GM12878 (cell line): ENCODE data around the gene LYRM4. TPM values are rescaled to one million over a fixed set of nuclear protein-coding genes. Genes with fewer than 3 reads are reported as not detected.

Source experiments
- ATAC-seq: fragments of 200-7000 bp; cut with Tn5 transposase; 3 replicates; pipeline ENCODE4 v1.9.1; 2020; ENCODE audit warnings: mild to moderate bottlenecking, moderate library complexity
- BruUV-seq: library from RNA; stranded (reverse); fragments of 400-500 nt; replicated peaks from 2 replicates; lab custom pipeline; 2021; lab: Mats Ljungman, UMichigan
- CTCF ChIA-PET: fragments of 300-600 bp; sonication (Branson Sonifier 250); formaldehyde crosslinking; extraction: SDS; loops from one replicate; lab custom pipeline; 2021; ENCODE audit warnings: inconsistent platforms; lab: Yijun Ruan, JAX
- POLR2A ChIA-PET: fragments of 350-600 bp; formaldehyde crosslinking; extraction: SDS; loops from one replicate; lab custom pipeline; 2021; ENCODE audit warnings: inconsistent platforms; lab: Charles Lee
- RAD21 ChIA-PET: fragments of 300-600 bp; sonication (Branson Sonifier 250); formaldehyde crosslinking; loops from one replicate; lab custom pipeline; 2023; ENCODE audit warnings: antibody characterized with exemption; ENCODE audit not compliant: unreplicated experiment; lab: Charles Lee
- SMC1A ChIA-PET: fragments of 300-600 bp; sonication (Branson Sonifier 250); formaldehyde crosslinking; loops from one replicate; lab custom pipeline; 2023; ENCODE audit not compliant: unreplicated experiment, uncharacterized antibody; lab: Charles Lee
- DNase-seq: peaks from one replicate; pipeline ENCODE4 v3.0.0-alpha.2; 2011; ENCODE audit warnings: low read depth, low spot score
- FAIRE-seq: peaks from 3 replicates; lab custom pipeline; 2011; peaks lifted over from hg19 to GRCh38; lab: Jason Lieb, UNC
- H2AFZ ChIP-seq: 2 replicates; pipeline ENCODE4 v1.6.0; 2011; ENCODE audit warnings: low read depth, low read length, control low read depth; ENCODE audit not compliant: control insufficient read depth
- H3K27ac ChIP-seq: 2 replicates; pipeline ENCODE4 v1.5.1; 2011; ENCODE audit warnings: control low read depth; ENCODE audit not compliant: control insufficient read depth, insufficient read depth
- H3K27me3 ChIP-seq, 2 experiments: replicated peaks in 1 of 2; 2 replicates each; pipeline versions ENCODE4 v1.6.0 to v1.6.1; 2011; ENCODE audit warnings: low read length in 1 of 2; ENCODE audit not compliant: control insufficient read depth in 2 of 2, insufficient read depth in 2 of 2
- H3K36me3 ChIP-seq, 2 experiments: 2 replicates each; pipeline ENCODE4 v1.5.1; 2011; ENCODE audit warnings: low read length in 1 of 2; ENCODE audit not compliant: control insufficient read depth in 2 of 2, insufficient read depth in 2 of 2
- H3K4me1 ChIP-seq: 2 replicates; pipeline ENCODE4 v1.6.1; 2011; ENCODE audit warnings: mild to moderate bottlenecking, low read length, moderate library complexity, mixed read lengths; ENCODE audit not compliant: control insufficient read depth, insufficient read depth
- H3K4me2 ChIP-seq: 2 replicates; pipeline ENCODE4 v1.6.0; 2011; ENCODE audit warnings: control low read depth; ENCODE audit not compliant: control insufficient read depth, insufficient read depth
- H3K4me3 ChIP-seq: fragments of 200-600 bp; sonication (generic); 2 replicates; pipeline ENCODE4 v1.5.1; 2016
- H3K79me2 ChIP-seq: 2 replicates; pipeline ENCODE4 v1.6.0; 2011; ENCODE audit warnings: low read length; ENCODE audit not compliant: control insufficient read depth, insufficient read depth
- H3K9ac ChIP-seq: 2 replicates; pipeline ENCODE4 v1.8.0; 2011; ENCODE audit warnings: low read length, control low read depth, mixed read lengths; ENCODE audit not compliant: control insufficient read depth, insufficient read depth
- H3K9me3 ChIP-seq: replicated peaks from 3 replicates; pipeline ENCODE4 v1.5.1; 2011; ENCODE audit warnings: mild to moderate bottlenecking, low read length; ENCODE audit not compliant: control insufficient read depth, insufficient read depth
- H4K20me1 ChIP-seq: 2 replicates; pipeline ENCODE4 v1.6.0; 2011; ENCODE audit not compliant: control insufficient read depth, insufficient read depth
- BRCA1 ChIP-seq: IDR thresholded peaks from 2 replicates; pipeline ENCODE4 v1.6.1; 2011; ENCODE audit warnings: low read depth, low read length, improper control_type of control experiment
- HDAC2 ChIP-seq: fragments of 200-600 bp; sonication (generic); IDR thresholded peaks from 2 replicates; pipeline ENCODE4 v1.6.1; 2017
- MXI1 ChIP-seq: fragments of 150-350 bp; IDR thresholded peaks from 2 replicates; pipeline ENCODE4 v1.6.1; 2011; ENCODE audit warnings: low read depth, mild to moderate bottlenecking, inconsistent platforms, low read length, improper control_type of control experiment
- POLR2AphosphoS2 ChIP-seq: IDR thresholded peaks from 2 replicates; pipeline ENCODE4 v1.6.1; 2011; ENCODE audit warnings: low read depth, mild to moderate bottlenecking, low read length, improper control_type of control experiment, moderate library complexity
- RUNX3 ChIP-seq: IDR thresholded peaks from 2 replicates; pipeline ENCODE4 v1.6.1; 2012; ENCODE audit warnings: low read length, inconsistent platforms
- SP1 ChIP-seq: IDR thresholded peaks from one replicate; pipeline ENCODE4 v1.6.1; 2011; ENCODE audit warnings: low read depth, low read length
- SPI1 ChIP-seq: IDR thresholded peaks from 2 replicates; pipeline ENCODE4 v1.6.1; 2011; ENCODE audit warnings: low read depth, mild to moderate bottlenecking, low read length, moderate library complexity, borderline replicate concordance; ENCODE audit not compliant: insufficient read depth
- SREBF1 ChIP-seq: IDR thresholded peaks from 2 replicates; pipeline ENCODE4 v1.6.1; 2012; ENCODE audit warnings: mild to moderate bottlenecking, low read length
- ZNF207 ChIP-seq: fragments of 450-650 bp; IDR thresholded peaks from 2 replicates; pipeline ENCODE4 v1.6.1; 2014; ENCODE audit warnings: antibody characterized with exemption, mild to moderate bottlenecking, borderline replicate concordance
- WGBS: methylation state at CpG from one replicate; pipeline ENCODE4 v1.1.6; 2016; ENCODE audit warnings: low lambda C conversion rate; ENCODE audit not compliant: insufficient replicate concordance, insufficient coverage; ENCODE audit errors: missing lambda C conversion rate; 5-methylcytosine and 5-hydroxymethylcytosine counted together
- in situ Hi-C: fragments of 300-500 bp; cut with MboI; formaldehyde crosslinking; loops from 9 replicates; pipeline ENCODE4 v1.14.3; 2018; ENCODE audit warnings: mixed read lengths
- intact Hi-C: fragments of 100-400 bp; cut with micrococcal nuclease; formaldehyde crosslinking; loops from one replicate; pipeline ENCODE4 v1.14.2; 2022; ENCODE audit not compliant: unreplicated experiment
- polyA plus RNA-seq, 11 experiments: library from polyadenylated mRNA; depleted of rRNA in 4 of 11; unstranded in 6 of 11; stranded (reverse) in 5 of 11; fragments of >200 nt; fragmentation: Nextera tagmentation in 4 of 11; fragmentation: Illumina TruSeq in 1 of 11; extraction: Ambion mirVana in 4 of 11; extraction: Trizol in 1 of 11; gene quantifications; 1 replicate in 1 of 11; 2 replicates in 10 of 11; pipeline versions ENCODE4 v1.2.1 to v1.2.3, GENCODE V29; 2011 to 2016; ENCODE audit warnings: inconsistent platforms in 2 of 11, missing spikeins in 2 of 11, low read depth in 1 of 11
- total RNA-seq, 4 experiments: library from RNA; depleted of rRNA in 3 of 4; stranded (reverse); fragments of >200 nt in 3 of 4; fragmentation: Illumina TruSeq in 1 of 4; extraction: Trizol in 1 of 4; gene quantifications; 2 replicates each; pipeline versions ENCODE4 v1.2.1 to v1.2.3, GENCODE V29; 2013 to 2021
- TF ChIP-seq, protein P1 (sequence below): fragments of 150-350 bp; IDR thresholded peaks from 2 replicates; pipeline ENCODE4 v1.6.1; 2014; ENCODE audit warnings: mild to moderate bottlenecking, low read depth, low read length
- TF ChIP-seq, protein P2 (sequence below): fragments of 450-650 bp; IDR thresholded peaks from 2 replicates; pipeline ENCODE4 v1.6.1; 2017; ENCODE audit warnings: mild to moderate bottlenecking, low read depth, inconsistent platforms; ENCODE audit not compliant: poor library complexity, severe bottlenecking
- TF ChIP-seq, protein P3 (sequence below): IDR thresholded peaks from 2 replicates; pipeline ENCODE4 v1.6.1; 2011; ENCODE audit warnings: low read depth, low read length, improper control_type of control experiment, borderline replicate concordance
- TF ChIP-seq, protein P4 (sequence below): fragments of 450-650 bp; IDR thresholded peaks from 2 replicates; pipeline ENCODE4 v1.6.1; 2017; ENCODE audit warnings: borderline replicate concordance
- TF ChIP-seq, protein P5 (sequence below): fragments of 450-650 bp; formaldehyde crosslinking; IDR thresholded peaks from 2 replicates; pipeline ENCODE4 v1.4.0; 2022; ENCODE audit warnings: mild to moderate bottlenecking, moderate library complexity

The LYRM4 gene
- total and polyA plus RNA-seq, 10 of the 15 experiments (the other 5 are each of a cell fraction or from before 2014, with no cell fraction given), result 32.7 to 66.8 (median 44.0) TPM

DNA sequence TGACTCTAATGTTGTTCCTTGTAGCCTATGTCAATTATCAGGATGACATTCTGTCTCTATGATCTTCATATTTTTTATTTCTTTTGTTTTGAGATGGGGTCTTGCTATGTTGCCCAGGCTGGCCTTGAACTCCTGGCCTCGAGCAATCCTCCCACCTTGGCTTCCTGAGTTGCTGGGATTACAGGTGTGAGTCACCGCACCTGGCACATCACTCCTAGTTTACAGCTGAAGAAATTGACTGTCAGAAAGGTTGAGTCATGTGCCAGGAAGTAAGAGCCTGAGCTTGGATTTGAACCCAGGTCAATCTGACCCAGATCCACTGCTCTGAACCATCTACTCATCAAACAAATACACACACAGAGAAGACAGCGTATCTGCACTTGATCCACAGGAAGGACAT is 161.2 kb downstream of the LYRM4 start:
- H4K20me1 ChIP-seq, result no peaks in the 10 kb centered on the region
- no peaks in the 10 kb centered on the region for H3K27me3 ChIP-seq
- no peaks in the 10 kb centered on the region for H3K79me2 ChIP-seq
- BruUV-seq, result no TSS peak
- ChIA-PET RAD21 (no interaction called here), CTCF (no interaction called here), POLR2A (no interaction called here), SMC1A (no interaction called here)
- ATAC-seq (no peak), FAIRE-seq (no peak), DNase-seq (no peak)
- intact Hi-C loops (no loop called here), in situ Hi-C loops (no loop called here)
- H3K27ac ChIP-seq, result no peak overlapping the region
- no peak overlapping the region for H2AFZ ChIP-seq
- peaks cover 13% of the 10 kb centered on the region for H3K4me1 ChIP-seq
- no peaks in the 10 kb centered on the region for H3K9me3 ChIP-seq
- H3K4me3 ChIP-seq, result no peak overlapping the region
- H3K4me2 ChIP-seq, result no peak overlapping the region
- no peak overlapping the region for H3K9ac ChIP-seq
- no peaks in the 10 kb centered on the region for H3K36me3 ChIP-seq
- WGBS, result 94% methylated on average over 3 of the region's 3 CpGs
- no peak for TF ChIP-seq RUNX3
- no peak for TF ChIP-seq ZNF207
- no peak for TF ChIP-seq HDAC2
- TF ChIP-seq, protein P1, sequence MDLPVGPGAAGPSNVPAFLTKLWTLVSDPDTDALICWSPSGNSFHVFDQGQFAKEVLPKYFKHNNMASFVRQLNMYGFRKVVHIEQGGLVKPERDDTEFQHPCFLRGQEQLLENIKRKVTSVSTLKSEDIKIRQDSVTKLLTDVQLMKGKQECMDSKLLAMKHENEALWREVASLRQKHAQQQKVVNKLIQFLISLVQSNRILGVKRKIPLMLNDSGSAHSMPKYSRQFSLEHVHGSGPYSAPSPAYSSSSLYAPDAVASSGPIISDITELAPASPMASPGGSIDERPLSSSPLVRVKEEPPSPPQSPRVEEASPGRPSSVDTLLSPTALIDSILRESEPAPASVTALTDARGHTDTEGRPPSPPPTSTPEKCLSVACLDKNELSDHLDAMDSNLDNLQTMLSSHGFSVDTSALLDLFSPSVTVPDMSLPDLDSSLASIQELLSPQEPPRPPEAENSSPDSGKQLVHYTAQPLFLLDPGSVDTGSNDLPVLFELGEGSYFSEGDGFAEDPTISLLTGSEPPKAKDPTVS, result no peak
- no peak for TF ChIP-seq SPI1
- no peak for TF ChIP-seq MXI1
- TF ChIP-seq, protein P2, sequence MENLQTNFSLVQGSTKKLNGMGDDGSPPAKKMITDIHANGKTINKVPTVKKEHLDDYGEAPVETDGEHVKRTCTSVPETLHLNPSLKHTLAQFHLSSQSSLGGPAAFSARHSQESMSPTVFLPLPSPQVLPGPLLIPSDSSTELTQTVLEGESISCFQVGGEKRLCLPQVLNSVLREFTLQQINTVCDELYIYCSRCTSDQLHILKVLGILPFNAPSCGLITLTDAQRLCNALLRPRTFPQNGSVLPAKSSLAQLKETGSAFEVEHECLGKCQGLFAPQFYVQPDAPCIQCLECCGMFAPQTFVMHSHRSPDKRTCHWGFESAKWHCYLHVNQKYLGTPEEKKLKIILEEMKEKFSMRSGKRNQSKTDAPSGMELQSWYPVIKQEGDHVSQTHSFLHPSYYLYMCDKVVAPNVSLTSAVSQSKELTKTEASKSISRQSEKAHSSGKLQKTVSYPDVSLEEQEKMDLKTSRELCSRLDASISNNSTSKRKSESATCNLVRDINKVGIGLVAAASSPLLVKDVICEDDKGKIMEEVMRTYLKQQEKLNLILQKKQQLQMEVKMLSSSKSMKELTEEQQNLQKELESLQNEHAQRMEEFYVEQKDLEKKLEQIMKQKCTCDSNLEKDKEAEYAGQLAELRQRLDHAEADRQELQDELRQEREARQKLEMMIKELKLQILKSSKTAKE, result no peak
- TF ChIP-seq, protein P3, sequence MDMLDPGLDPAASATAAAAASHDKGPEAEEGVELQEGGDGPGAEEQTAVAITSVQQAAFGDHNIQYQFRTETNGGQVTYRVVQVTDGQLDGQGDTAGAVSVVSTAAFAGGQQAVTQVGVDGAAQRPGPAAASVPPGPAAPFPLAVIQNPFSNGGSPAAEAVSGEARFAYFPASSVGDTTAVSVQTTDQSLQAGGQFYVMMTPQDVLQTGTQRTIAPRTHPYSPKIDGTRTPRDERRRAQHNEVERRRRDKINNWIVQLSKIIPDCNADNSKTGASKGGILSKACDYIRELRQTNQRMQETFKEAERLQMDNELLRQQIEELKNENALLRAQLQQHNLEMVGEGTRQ, result no peak
- TF ChIP-seq BRCA1, result no peak
- TF ChIP-seq, protein P4, sequence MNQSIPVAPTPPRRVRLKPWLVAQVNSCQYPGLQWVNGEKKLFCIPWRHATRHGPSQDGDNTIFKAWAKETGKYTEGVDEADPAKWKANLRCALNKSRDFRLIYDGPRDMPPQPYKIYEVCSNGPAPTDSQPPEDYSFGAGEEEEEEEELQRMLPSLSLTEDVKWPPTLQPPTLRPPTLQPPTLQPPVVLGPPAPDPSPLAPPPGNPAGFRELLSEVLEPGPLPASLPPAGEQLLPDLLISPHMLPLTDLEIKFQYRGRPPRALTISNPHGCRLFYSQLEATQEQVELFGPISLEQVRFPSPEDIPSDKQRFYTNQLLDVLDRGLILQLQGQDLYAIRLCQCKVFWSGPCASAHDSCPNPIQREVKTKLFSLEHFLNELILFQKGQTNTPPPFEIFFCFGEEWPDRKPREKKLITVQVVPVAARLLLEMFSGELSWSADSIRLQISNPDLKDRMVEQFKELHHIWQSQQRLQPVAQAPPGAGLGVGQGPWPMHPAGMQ, result no peak
- TF ChIP-seq, protein P5, sequence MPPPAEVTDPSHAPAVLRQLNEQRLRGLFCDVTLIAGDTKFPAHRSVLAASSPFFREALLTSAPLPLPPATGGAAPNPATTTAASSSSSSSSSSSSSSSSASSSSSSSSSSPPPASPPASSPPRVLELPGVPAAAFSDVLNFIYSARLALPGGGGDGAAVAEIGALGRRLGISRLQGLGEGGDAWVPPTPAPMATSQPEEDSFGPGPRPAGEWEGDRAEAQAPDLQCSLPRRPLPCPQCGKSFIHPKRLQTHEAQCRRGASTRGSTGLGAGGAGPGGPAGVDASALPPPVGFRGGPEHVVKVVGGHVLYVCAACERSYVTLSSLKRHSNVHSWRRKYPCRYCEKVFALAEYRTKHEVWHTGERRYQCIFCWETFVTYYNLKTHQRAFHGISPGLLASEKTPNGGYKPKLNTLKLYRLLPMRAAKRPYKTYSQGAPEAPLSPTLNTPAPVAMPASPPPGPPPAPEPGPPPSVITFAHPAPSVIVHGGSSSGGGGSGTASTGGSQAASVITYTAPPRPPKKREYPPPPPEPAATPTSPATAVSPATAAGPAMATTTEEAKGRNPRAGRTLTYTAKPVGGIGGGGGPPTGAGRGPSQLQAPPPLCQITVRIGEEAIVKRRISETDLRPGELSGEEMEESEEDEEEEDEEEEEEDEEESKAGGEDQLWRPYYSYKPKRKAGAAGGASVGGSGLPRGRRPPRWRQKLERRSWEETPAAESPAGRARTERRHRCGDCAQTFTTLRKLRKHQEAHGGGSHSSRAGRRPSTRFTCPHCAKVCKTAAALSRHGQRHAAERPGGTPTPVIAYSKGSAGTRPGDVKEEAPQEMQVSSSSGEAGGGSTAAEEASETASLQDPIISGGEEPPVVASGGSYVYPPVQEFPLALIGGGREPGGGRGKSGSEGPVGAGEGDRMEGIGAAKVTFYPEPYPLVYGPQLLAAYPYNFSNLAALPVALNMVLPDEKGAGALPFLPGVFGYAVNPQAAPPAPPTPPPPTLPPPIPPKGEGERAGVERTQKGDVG (CRISPR knock-in tag), result no peak
- no peak for TF ChIP-seq POLR2AphosphoS2
- no peak for TF ChIP-seq SP1
- TF ChIP-seq SREBF1, result no peak
